Measurements from ENCODE around the gene ART3. TPM values are rescaled to one million over a fixed set of nuclear protein-coding genes. Genes with fewer than 3 reads are reported as not detected.
"Not testable (repeated sequence)": the region's sequence is repeated elsewhere in the genome, so short reads cannot be mapped to it uniquely, and the experiment has no call there.

The ART3 gene
- total RNA-seq, 1 experiment from 2014 or later, result not detected

- TF ChIP-seq EZH2phosphoT487 (IDR thresholded peaks at IDR 0.05; ENCODE audit: borderline replicate concordance, low read length), result no peak
- no peak for TF ChIP-seq EZH2 (IDR thresholded peaks at IDR 0.05; ENCODE audit: low read length, unreplicated experiment)
- no peak for TF ChIP-seq CTCF (conservative IDR thresholded peaks at IDR 0.05; ENCODE audit: low read depth, low read length)
- DNase-seq, result no peak
- Histone ChIP-seq H2AFZ (ENCODE audit: low read length) (no peak overlapping the region), H3K9ac (ENCODE audit: low read length) (no peak overlapping the region), H3F3A (ENCODE audit: low read length, unreplicated experiment) (no peaks in the 10 kb centered on the region), H3K27me3 (ENCODE audit: low read length) (no peaks in the 10 kb centered on the region), H3K4me3 (ENCODE audit: low read length) (no peak overlapping the region), H4K20me1 (ENCODE audit: low read length) (no peaks in the 10 kb centered on the region), H3K4me2 (ENCODE audit: low read length) (no peak overlapping the region), H3K9me2 (replicated peaks; ENCODE audit: low read length) (no peaks in the 10 kb centered on the region), H3K9me3 (ENCODE audit: low read length) (no peaks in the 10 kb centered on the region), H3K27ac (ENCODE audit: low read length) (no peak overlapping the region), H3K79me2 (ENCODE audit: low read length) (no peaks in the 10 kb centered on the region), H3K4me1 (ENCODE audit: insufficient read depth, low read length) (no peaks in the 10 kb centered on the region), H3K36me3 (ENCODE audit: low read depth, low read length) (no peaks in the 10 kb centered on the region)
- CTCF ChIA-PET, result no interaction called here
- ATAC-seq, result no peak
- no TSS peak for BruUV-seq (replicated peaks)
- POLR2A ChIA-PET (ENCODE audit: unreplicated experiment), result no interaction called here
- intact Hi-C loops (cut with micrococcal nuclease), result no loop called here
These were observed 39.4 kb upstream of the ART3 start for GRCh38 chr4:76035141-76035540.

DNA sequence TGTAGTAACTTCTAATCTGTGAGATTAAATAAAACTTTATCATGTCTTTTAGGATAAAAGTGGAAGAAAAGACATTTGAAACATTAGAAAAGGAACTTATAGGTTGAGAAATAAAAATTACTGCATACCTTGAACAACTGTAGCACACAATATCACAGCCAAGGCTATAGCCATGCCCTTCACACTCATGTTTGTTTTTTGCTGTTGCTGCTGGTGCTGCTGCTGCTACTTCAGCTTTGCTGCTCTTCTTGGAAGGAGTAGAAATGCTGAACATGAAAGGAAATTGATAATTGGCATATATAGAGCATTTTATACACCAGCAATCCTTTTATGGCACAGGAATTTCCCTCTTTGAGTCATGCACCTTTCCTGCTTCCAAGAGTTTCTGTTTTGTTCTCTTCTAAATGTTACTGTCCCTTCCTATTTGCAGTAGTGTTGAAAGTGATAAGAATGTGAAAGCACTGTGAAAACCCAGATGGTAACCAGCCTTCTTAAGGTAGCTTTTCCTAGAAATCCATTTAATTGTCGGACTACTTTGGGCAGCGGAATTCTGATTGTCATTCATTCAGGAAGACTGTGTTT lies 38.6 kb upstream of the ART3 start, which contains the start of gene CXCL11:
CXCL11 (minus strand) TSS at position 272 of the 582 bp plus-strand sequence; CDS start at position 189, 83 bp downstream.
- H3K4me3 ChIP-seq (ENCODE audit: low read length), result no peak within 1 kb of the TSS
- no peak within 1 kb of the TSS for H3K9ac ChIP-seq (ENCODE audit: low read length)
- no peaks in the 10 kb centered on the region for H3K79me2 ChIP-seq (ENCODE audit: low read length)
- H3K36me3 ChIP-seq (ENCODE audit: low read depth, low read length), result no peaks in the 10 kb centered on the region
- no peaks in the 10 kb centered on the region for H3K4me1 ChIP-seq (ENCODE audit: insufficient read depth, low read length)
- TF ChIP-seq EZH2 (IDR thresholded peaks at IDR 0.05; ENCODE audit: low read length, unreplicated experiment) (no peak), CTCF (conservative IDR thresholded peaks at IDR 0.05; ENCODE audit: low read depth, low read length) (no peak), EZH2phosphoT487 (IDR thresholded peaks at IDR 0.05; ENCODE audit: borderline replicate concordance, low read length) (no peak)
- H3K27me3 ChIP-seq (ENCODE audit: low read length), result no peaks in the 10 kb centered on the region
- no peaks in the 10 kb centered on the region for H3K9me3 ChIP-seq (ENCODE audit: low read length)
- H3K9me2 ChIP-seq (replicated peaks; ENCODE audit: low read length), result no peaks in the 10 kb centered on the region
- BruUV-seq (replicated peaks), result no TSS peak
- H3K4me2 ChIP-seq (ENCODE audit: low read length), result no peak within 1 kb of the TSS
- ATAC-seq, result no peak
- no peak within 1 kb of the TSS for H2AFZ ChIP-seq (ENCODE audit: low read length)
- DNase-seq, result no peak
- ChIA-PET CTCF (no interaction called here), POLR2A (ENCODE audit: unreplicated experiment) (no interaction called here)
- no peak within 1 kb of the TSS for H3K27ac ChIP-seq (ENCODE audit: low read length)
- no peaks in the 10 kb centered on the region for H3F3A ChIP-seq (ENCODE audit: low read length, unreplicated experiment)
- intact Hi-C loops (cut with micrococcal nuclease), result no loop called here
- no peaks in the 10 kb centered on the region for H4K20me1 ChIP-seq (ENCODE audit: low read length)

DNA sequence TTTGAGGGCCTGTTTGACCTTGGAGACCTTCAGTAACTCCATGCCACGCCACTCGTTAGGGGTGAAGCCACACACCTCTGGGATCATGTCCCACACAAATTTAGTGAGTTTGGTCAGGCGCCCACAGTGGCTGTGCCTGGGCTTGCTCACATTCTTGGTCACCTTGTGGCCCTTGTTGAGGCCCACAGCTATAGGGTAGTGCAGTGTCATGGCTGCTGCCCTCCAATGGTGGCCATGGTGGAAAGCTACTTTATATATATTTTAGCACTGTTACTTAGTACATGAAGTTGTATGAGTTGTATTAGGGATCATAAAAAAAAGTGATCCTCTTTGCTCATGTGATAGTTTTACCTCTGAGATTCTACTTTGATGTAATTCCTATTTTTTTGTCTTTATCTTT lies 37.7 kb upstream of the ART3 start:
- no peak for TF ChIP-seq CTCF (conservative IDR thresholded peaks at IDR 0.05; ENCODE audit: low read depth, low read length)
- no peak for TF ChIP-seq EZH2phosphoT487 (IDR thresholded peaks at IDR 0.05; ENCODE audit: borderline replicate concordance, low read length)
- TF ChIP-seq EZH2 (IDR thresholded peaks at IDR 0.05; ENCODE audit: low read length, unreplicated experiment), result no peak
- H3K9ac ChIP-seq (ENCODE audit: low read length), result no peak overlapping the region
- H3F3A ChIP-seq (ENCODE audit: low read length, unreplicated experiment), result no peaks in the 10 kb centered on the region
- no peak for ATAC-seq
- no peaks in the 10 kb centered on the region for H3K27me3 ChIP-seq (ENCODE audit: low read length)
- no peaks in the 10 kb centered on the region for H3K79me2 ChIP-seq (ENCODE audit: low read length)
- H3K36me3 ChIP-seq (ENCODE audit: low read depth, low read length), result no peaks in the 10 kb centered on the region
- H2AFZ ChIP-seq (ENCODE audit: low read length), result no peak overlapping the region
- no peak overlapping the region for H3K4me3 ChIP-seq (ENCODE audit: low read length)
- no peak overlapping the region for H3K27ac ChIP-seq (ENCODE audit: low read length)
- H3K4me2 ChIP-seq (ENCODE audit: low read length), result no peak overlapping the region
- H3K9me3 ChIP-seq (ENCODE audit: low read length), result no peaks in the 10 kb centered on the region
- DNase-seq, result no peak
- no peaks in the 10 kb centered on the region for H3K4me1 ChIP-seq (ENCODE audit: insufficient read depth, low read length)
- POLR2A ChIA-PET (ENCODE audit: unreplicated experiment), result no interaction called here
- CTCF ChIA-PET, result no interaction called here
- intact Hi-C loops (cut with micrococcal nuclease), result no loop called here
- no peaks in the 10 kb centered on the region for H4K20me1 ChIP-seq (ENCODE audit: low read length)
- BruUV-seq (replicated peaks), result no TSS peak
- no peaks in the 10 kb centered on the region for H3K9me2 ChIP-seq (replicated peaks; ENCODE audit: low read length)

DNA sequence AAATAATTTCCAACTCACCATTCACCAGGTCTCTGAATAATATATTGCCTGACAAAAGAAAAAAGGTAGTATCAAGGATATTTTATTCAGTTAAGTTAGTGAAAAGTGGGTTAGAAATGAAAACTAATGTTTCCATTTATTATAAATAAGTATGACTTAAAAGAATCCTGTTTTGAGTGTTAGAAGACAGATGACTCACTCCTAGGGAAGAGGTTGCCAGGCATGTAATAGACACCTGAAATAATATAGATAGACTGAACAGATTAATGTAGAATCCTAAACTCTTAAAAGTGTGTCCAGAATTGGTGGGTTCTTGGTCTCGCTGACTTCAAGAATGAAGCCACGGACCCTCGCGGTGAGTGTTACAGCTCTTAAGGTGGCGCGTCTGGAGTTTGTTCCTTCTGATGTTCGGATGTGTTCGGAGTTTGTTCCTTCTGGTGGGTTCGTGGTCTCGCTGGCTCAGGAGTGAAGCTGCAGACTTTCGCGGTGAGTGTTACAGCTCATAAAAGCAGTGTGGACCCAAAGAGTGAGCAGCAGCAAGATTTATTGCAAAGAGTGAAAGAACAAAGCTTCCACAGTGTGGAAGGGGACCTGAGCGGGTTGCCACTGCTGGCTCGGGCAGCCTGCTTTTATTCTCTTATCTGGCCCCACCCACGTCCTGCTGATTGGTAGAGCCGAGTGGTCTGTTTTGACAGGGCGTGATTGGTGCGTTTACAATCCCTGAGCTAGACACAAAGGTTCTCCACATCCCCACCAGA lies 32.1 kb upstream of the ART3 start:
- H3K36me3 ChIP-seq (ENCODE audit: low read depth, low read length); H3K79me2 ChIP-seq (ENCODE audit: low read length); H3K9ac ChIP-seq (ENCODE audit: low read length); H3K27ac ChIP-seq (ENCODE audit: low read length); H4K20me1 ChIP-seq (ENCODE audit: low read length); H3K9me2 ChIP-seq (replicated peaks; ENCODE audit: low read length); H3K4me1 ChIP-seq (ENCODE audit: insufficient read depth, low read length); H3K4me3 ChIP-seq (ENCODE audit: low read length); BruUV-seq (replicated peaks); H3K9me3 ChIP-seq (ENCODE audit: low read length); H3F3A ChIP-seq (ENCODE audit: low read length, unreplicated experiment); CTCF ChIA-PET; H3K27me3 ChIP-seq (ENCODE audit: low read length); POLR2A ChIA-PET (ENCODE audit: unreplicated experiment); H3K4me2 ChIP-seq (ENCODE audit: low read length); intact Hi-C loops (cut with micrococcal nuclease); H2AFZ ChIP-seq (ENCODE audit: low read length): not testable (repeated sequence)
- peak; percentile 55; the same call in 1 of the 2 replicates for ATAC-seq
- DNase-seq, result peak; percentile 39
